ENCODE data around the gene RBFOX1. TPM values are rescaled to one million over a fixed set of nuclear protein-coding genes. Genes with fewer than 3 reads are reported as not detected.

Gene RBFOX1
- total RNA-seq, 2 donors from 2014 or later = 30.4 to 33.0 TPM

GRCh38 chr16:7334801-7335560, 2.3 kb downstream of the RBFOX1 start:
- H3K27ac ChIP-seq = peak overlapping the region; percentile 77 to 92
- H3K4me3 ChIP-seq = peak overlapping the region; percentile 45 to 52
- H3K9me3 ChIP-seq = no peaks in the 10 kb centered on the region
- TF ChIP-seq CTCF (IDR thresholded peaks at IDR 0.05) = no peak
- peaks cover 0 to 28% of the 10 kb centered on the region in 2 donors for H3K4me1 ChIP-seq
- no peak for DNase-seq (ENCODE audit: low spot score)
- no peaks in the 10 kb centered on the region for H3K27me3 ChIP-seq
- H3K36me3 ChIP-seq = no peaks in the 10 kb centered on the region

GRCh38 chr16:7335991-7336634, 3.5 kb downstream of the RBFOX1 start:
- no peak for TF ChIP-seq CTCF (IDR thresholded peaks at IDR 0.05)

GRCh38 chr16:7336742-7337141, 4.1 kb downstream of the RBFOX1 start:
- no peaks in the 10 kb centered on the region for H3K27me3 ChIP-seq
- peaks cover 0 to 27% of the 10 kb centered on the region in 2 donors for H3K4me1 ChIP-seq
- peak overlapping the region; percentile 48 to 92 for H3K27ac ChIP-seq
- TF ChIP-seq CTCF (IDR thresholded peaks at IDR 0.05) = no peak
- no peaks in the 10 kb centered on the region for H3K9me3 ChIP-seq
- no peaks in the 10 kb centered on the region for H3K36me3 ChIP-seq
- no peak overlapping the region for H3K4me3 ChIP-seq
- no peak for DNase-seq (ENCODE audit: low spot score)

More at GRCh38 chr16:7335991-7336634, 3.5 kb downstream of the RBFOX1 start:
- Histone ChIP-seq H3K9me3 (no peaks in the 10 kb centered on the region), H3K27me3 (no peaks in the 10 kb centered on the region), H3K4me1 (peaks cover 0 to 28% of the 10 kb centered on the region in 2 donors), H3K36me3 (no peaks in the 10 kb centered on the region), H3K27ac (peak overlapping the region in 1 of 2 donors; percentile 92), H3K4me3 (no peak overlapping the region)
- no peak for DNase-seq (ENCODE audit: low spot score)

- Histone ChIP-seq H3K4me3 (no peak overlapping the region), H3K27me3 (no peaks in the 10 kb centered on the region), H3K27ac (peak overlapping the region; percentile 7 to 92), H3K36me3 (no peaks in the 10 kb centered on the region), H3K4me1 (peaks cover 0 to 31% of the 10 kb centered on the region in 2 donors), H3K9me3 (no peaks in the 10 kb centered on the region)
- DNase-seq (ENCODE audit: low spot score) = peak; percentile 48
- no peak for TF ChIP-seq CTCF (IDR thresholded peaks at IDR 0.05)
These were observed 6.2 kb downstream of the RBFOX1 start for GRCh38 chr16:7338826-7339225.

GRCh38 chr16:7339700-7340099, 7.1 kb downstream of the RBFOX1 start:
- Histone ChIP-seq H3K27ac (peak overlapping the region in 1 of 2 donors; percentile 92), H3K4me3 (no peak overlapping the region), H3K9me3 (no peaks in the 10 kb centered on the region), H3K27me3 (no peaks in the 10 kb centered on the region), H3K36me3 (no peaks in the 10 kb centered on the region), H3K4me1 (peaks cover 0 to 32% of the 10 kb centered on the region in 2 donors)
- DNase-seq (ENCODE audit: low spot score) = no peak
- no peak for TF ChIP-seq CTCF (IDR thresholded peaks at IDR 0.05)

Measured in right atrium auricular region (tissue), 2 donors.